GM18505 (cell line): ENCODE results near the gene KRT26.
"Not testable (repeated sequence)": the region's sequence is repeated elsewhere in the genome, so short reads cannot be mapped to it uniquely, and the experiment has no call there.

Experiments
- ATAC-seq: cut with Tn5 transposase; IDR thresholded peaks from one replicate; pipeline ENCODE4 v1.9.1; 2021; ENCODE audit not compliant: unreplicated experiment
- POLR2A ChIP-seq: IDR thresholded peaks from 4 replicates; pipeline ENCODE4 v1.6.1; 2011; ENCODE audit warnings: borderline replicate concordance; ENCODE audit not compliant: insufficient read depth, insufficient read length; ENCODE audit errors: extremely low read depth

KRT26 gene

DNA sequence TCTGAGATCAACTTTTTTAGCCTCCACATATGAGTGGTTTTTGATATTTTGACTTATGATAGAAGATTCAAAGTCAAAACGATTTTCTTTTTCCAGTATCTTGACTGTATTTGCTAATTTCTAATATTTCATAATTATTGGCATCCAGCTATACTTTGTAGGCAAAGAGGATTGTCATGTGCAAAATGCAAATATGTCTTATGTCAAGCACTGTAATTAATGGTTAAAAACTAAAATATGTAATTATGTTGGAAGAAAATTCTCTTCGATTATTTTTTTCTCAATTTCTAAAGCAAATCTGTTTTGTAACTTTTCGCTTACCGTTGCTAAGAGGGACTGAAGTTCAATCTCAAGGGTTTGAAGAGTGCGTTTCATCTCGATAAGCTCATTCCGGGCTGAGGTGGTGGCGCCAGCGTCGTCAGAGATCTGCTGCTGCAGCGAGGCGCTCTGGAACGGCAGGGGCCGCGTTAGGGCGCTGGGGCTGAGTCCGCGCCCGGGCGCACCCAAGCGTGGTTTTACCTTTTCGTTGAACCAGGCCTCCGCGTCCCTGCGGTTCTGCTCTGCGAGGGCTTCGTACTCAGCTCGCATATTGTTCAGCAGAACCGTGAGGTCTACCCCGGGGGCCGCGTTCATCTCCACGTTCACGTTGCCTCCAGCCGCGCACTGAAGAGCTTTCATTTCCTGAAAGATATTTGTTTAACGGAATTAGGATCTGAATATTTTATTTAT lies 7.3 kb upstream of the KRT26 start:
- TF ChIP-seq POLR2A = no peak
- ATAC-seq = no peak

DNA sequence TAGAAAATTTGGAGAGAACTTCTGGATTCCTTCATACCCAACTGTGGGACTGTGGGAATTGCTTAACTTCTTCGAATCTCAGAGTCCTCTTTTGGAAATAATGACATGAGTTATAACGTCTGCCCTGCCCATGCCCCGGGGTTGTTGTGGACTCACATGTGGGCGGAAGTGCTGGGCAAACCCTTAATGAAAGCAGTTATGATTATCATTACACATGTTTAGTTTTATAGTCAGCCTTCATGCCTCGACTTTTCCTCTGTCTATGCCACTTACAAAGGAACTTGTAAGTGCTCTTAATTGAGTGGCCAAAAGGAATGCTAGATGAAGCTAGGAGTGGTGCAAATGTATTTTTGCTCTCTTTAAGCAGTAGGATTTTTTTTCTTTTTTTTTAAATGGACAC lies 6.5 kb upstream of the KRT26 start:
- ATAC-seq = no peak
- TF ChIP-seq POLR2A = no peak

DNA sequence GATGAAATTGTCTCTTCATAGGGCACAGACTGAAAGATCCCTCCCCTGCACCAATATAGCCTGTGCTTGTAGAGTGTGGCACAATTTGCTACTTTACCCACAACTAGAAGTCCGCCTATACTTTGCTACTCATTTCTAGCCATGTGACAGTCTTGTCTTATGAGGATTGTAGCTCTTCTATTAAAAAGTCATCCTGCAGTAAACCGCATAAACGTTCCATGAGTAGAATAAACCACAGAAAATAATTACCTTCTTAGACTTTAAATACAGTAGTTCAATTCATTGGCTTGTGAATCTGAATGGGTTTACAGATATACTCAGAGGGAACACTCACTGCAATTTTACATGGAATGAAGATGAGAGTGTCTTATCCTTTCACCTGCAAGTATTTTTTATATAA lies 6.0 kb upstream of the KRT26 start:
- TF ChIP-seq POLR2A = no peak

DNA sequence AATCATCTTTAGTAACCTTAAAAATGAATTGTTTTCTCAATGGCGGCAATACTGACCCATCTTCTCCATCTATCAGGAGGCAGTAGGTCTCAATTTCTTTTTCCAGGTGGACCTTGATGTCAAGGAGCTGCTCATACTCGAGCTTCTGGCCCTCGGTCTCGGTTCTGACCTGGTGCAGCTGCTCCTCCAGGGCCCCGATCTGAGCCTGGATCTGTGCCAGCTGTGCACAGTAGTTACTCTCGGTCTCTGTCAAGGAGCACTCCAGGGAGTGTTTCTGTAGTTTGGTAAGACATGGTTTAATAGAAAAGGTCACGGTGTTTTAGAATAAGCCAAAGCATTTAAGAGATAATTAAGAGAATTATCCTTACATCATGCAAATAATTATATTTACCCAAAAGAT lies 5.5 kb upstream of the KRT26 start:
- TF ChIP-seq POLR2A = no peak
- ATAC-seq = no peak

More for the DNA sequence above, 6.0 kb upstream of the KRT26 start:
- no peak for ATAC-seq

DNA sequence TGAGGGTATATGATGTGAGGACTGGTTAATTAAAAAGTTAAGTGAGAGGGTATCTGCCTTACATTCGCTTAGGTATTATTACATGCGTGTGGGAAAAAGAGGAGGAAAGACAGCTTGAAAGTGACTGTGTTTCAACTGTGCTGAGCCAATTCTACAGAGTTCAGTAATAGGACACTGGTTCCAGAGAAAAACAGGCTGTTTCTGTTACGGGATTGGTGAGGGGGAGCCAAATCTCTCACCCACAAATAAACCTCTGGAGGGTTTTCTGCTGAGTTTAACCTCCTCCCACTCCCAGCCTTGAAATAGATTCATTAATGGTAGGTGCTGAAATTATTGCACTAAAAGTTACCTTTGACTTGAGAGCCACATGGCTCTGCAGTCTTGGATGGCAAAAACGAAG lies 3.9 kb upstream of the KRT26 start:
- ATAC-seq = no peak
- no peak for TF ChIP-seq POLR2A

DNA sequence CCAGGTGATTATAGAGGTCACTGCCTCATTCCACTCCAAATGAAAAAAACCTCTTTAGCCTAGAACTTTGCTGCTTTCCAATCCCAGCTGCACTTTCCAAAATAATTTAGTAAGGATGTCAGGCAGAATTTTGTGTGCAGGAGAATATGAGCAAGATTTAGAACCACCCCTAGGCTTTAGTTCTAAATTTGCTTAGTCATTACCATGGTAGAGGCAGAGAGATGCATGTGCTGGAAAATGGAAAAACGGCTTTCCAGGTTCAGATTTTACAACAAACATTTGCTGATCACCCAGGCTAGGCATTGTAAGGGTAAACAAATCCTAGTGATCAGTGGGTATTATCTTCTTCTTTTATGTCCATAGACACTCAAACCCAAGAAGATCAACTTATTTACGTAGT lies 6.3 kb downstream of the KRT26 start:
- ATAC-seq = no peak
- no peak for TF ChIP-seq POLR2A

DNA sequence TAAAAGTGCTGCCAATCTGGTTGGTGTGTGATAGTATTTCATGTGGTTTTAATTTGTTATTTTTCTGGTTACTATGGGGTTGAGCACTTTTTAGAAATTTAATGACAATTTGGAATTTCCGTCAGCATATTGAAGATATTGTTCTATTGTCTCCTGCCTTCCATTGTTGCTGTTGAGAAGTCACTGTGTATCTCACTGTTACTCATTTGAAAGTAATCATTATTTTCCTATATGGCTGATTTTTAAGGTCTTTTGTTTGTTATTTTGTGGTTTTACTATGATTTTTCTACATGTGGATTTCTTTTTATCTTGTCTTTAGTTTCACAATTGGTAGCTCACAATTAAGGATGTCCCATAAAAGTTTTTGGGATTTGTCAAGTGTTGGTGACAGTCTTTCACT lies 8.2 kb downstream of the KRT26 start:
- no peak for ATAC-seq
- no peak for TF ChIP-seq POLR2A

DNA sequence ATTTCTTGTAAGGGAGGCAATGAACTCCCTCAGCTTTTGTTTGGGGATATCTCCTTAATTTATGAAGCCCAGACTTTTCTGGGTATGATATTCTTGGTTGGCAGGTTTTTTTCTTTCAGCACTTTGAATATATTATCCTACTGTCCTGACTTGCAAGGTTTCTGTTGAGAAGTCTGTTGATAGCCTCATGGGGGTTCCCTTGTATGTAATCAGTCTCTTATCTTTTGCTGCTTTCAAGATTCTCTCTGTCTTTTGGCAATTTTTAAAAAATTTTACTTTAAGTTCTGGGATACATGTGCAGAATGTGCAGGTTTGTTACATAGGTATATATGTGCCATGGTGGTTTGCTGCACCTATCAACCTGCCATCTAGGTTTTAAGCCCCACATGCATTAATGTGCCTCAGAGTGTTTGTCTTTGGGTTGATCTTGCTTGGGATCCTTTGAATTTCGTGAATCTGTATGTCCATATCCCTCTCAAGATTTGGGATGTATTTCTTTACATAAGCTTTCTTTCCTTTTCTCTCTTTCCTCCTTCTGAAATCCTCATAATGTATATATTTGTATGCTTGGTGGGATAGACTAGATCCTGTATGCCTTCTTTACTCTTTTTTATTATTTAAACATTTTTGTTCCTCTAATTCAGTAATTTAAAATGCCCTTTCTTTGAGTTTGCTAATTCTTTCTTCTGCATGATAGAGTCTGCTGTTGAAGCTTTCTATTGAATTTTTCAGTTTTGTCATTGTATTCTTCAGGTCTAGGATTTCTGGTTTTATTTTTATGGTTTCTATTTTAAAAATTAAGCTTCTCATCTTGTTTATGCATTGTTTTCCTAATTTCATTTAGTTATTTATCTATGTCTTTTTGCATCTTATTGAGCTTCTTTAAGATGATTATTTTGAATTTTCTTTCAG lies 11.6 kb downstream of the KRT26 start:
- ATAC-seq = no peak
- no peak for TF ChIP-seq POLR2A

DNA sequence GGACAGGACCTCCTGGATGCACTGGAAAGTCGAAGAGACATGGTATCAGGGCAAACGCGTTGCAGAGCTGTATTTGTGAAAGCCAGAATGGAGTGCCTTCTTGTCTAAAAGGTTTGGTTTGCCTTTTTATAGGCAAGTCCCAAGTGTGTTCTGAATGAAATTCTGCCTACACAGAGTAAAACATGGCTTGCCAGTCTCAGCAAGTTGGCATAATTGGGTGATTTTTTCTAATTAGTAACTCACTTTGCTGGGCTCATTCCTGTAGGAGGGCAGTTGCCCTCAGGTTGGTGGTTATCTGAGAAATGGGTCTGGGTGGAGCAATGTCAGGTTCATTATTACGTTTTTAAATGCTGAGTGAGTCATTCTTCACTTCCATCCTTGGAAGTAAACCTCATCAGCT lies 16.8 kb downstream of the KRT26 start, which contains the start of gene KRT25:
Gene KRT25, minus strand, starts transcription at position 101 of the 400 bp plus-strand sequence. Its CDS starts 60 bp downstream, at position 41.
- TF ChIP-seq POLR2A = no peak
- no peak for ATAC-seq

DNA sequence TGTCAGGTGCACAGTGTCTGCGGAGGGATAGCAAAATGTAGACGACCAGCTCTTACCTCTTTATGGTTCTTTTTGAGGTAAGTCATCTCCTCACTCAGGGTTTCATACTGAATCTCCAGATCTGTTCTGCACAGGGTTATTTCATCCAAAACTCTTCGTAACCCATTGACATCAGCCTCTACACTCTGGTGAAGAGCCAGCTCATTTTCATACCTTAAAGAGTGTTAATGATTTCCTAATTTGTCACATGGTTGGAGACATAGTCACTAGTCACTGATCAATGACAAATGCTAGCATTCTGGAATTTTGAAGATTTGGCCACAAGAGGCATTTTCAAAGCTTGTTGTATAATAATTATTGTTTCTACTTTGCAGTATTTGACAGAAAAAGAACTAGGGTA lies 18.2 kb downstream of the KRT26 start:
- no peak for TF ChIP-seq POLR2A
- ATAC-seq = no peak

DNA sequence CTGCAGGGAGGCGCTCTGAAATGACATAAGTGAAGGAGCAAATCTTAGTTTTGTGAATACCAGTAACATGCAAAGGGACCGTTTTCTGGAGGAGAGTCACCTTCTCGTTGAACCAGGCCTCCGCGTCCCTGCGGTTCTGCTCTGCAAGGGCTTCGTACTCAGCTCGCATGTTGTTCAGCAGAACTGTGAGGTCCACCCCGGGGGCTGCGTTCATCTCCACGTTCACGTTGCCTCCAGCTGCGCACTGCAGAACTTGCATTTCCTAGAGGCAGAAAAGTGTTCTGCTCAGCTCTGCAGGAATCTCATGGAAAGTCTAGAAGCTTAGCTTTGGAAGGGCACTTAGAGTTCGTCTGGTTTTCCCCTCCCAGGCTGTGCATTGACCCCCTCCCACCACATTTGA lies 20.9 kb downstream of the KRT26 start:
- no peak for ATAC-seq

DNA sequence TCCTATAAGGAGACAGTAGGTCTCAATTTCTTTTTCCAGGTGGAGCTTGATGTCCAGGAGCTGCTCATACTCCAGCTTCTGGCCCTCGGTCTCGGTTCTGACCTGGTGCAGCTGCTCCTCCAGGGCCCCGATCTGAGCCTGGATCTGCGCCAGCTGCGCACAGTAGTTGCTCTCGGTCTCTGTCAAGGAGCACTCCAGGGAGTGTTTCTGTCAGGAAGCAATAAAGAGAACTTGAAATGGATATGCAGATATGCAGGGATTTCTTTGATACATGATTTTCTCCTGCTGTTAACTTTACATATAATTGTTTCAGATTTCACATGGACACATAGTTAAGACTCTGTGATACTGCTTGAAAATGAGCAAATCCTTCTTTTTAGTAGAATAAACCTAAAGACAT lies 21.6 kb downstream of the KRT26 start:
- no peak for ATAC-seq
- no peak for TF ChIP-seq POLR2A

More for the DNA sequence above, 20.9 kb downstream of the KRT26 start:
- no peak for TF ChIP-seq POLR2A

DNA sequence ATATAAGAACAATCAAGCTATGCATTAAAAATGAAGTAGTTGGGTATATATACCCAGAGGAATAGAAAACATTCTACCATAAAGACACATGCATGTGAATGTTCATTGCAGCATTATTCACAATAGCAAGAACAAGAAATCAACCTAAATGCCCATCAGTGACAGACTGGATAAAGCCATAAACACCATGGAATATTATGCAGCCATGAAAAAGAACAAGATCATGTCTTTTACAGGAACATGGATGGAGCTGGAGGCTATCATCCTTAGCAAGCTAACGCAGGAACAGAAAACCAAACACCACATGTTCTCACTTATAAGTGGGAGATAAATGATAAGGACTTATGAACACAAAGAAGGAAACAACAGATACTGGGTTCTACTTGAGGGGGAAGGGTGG lies 23.3 kb downstream of the KRT26 start:
- ATAC-seq = not testable (repeated sequence)

DNA sequence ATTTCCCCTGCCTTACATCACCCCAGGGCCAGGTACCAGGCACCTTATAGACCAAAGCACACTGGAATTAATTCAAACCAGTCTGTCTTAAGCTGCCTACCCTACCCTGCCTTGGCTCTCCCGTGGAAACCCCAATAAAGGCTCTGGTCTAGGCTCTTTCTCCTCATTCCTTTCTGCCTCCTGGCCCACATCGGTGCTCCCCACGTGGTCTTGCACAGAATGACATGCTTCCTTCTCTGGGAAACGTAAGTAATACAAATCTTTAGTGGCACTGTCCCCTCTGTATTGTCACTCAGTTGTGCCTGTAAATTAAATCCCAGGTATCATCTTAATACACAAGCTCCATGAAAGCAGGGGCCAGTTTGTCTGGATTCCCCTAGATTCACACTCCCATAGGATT lies 33.4 kb downstream of the KRT26 start:
- no peak for TF ChIP-seq POLR2A
- ATAC-seq = no peak
